Midbrain (tissue), 1 donor: ENCODE results near the gene CD3D.
"Not testable (repeated sequence)": the region's sequence is repeated elsewhere in the genome, so short reads cannot be mapped to it uniquely, and the experiment has no call there.

Experiments used
- DNase-seq: peaks from one replicate; lab custom pipeline; 2025; lab: John Stamatoyannopoulos, UW

The CD3D gene

DNA sequence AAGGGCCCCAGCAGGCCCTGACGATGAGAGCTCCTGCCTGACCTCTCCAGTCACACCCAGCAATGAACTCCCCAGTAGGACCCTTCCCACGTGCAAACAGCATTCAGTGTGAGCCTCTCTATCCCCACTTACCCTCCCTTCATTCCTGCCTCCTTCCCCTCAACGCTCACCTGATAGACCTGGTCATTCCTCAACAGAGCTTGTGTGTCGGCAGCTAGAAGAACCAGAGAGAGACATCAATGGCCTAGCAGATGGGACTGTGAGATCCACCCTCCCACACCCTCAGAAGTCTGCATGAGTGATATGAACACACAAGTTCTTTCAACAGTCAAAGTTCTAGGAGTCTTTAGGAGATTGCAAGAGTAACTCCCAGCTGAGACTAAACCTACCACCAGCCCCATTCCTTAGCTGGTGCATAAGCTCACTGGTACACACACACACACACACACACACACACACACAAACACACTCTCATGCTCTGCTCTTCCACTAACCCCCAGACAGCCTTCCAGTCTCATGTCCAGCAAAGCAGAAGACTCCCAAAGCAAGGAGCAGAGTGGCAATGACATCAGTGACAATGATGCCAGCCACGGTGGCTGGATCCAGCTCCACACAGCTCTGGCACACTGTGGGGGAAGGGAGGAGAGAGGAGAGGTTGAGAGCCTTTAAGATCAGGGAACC, 3.1 kb downstream of the CD3D start:
- DNase-seq = no peak

DNA sequence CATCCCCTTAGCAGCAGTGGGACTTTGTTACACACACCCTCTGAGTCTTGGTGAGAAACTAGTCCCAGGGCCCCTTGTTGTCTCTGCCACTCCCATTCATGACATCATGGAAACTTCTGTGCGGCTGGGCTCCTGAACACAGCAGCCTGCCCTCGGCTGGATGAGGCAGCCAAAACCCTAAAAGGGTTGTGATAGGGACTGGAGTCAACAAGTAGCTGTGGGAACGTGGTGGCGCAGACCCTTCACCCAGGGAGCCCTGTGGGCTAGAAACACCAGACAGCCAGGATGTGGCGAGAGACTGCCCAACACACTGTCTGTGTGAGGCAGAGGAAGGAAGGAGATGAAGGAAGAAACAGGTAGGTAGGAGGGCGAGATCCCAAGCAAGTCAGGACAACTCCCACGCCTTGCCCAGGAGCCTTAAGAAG, 3.9 kb downstream of the CD3D start:
- no peak for DNase-seq

DNA sequence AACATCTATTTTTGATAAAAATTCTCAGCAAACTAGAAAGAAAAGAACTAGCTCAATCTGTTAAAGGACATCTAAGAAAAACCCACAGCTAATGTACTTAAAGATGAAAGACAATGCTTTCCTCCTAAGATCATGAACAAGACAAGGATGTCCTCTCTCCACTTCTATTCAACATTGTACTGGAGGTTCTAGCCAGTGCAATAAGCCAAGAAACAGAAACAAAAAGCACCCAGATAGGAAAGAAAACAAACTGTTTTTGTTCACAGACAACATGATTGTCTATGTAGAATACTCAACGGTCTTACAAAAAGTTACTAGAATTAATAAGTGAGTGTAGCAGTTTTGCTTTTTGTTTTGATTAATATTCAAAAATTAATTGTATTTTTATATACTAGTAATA, 7.8 kb downstream of the CD3D start:
- no peak for DNase-seq

DNA sequence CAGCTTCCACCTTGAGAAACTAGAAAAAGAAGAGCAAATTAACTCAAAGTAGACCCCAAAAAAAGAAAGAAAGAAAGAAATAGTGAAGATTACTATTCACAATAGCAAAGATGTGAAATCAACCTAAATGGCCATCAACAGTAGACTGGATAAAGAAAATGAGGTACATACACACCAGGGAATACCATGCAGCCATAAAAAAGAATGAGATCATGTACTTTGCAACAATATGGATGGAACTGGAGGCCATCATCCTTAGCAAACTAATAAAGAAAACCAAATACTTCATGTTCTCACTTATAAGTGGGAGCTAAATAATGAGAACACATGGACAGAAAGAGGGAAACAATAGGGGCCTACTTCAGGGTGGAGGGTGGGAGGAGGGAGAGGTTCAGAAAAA, 13.8 kb downstream of the CD3D start:
- no peak for DNase-seq

DNA sequence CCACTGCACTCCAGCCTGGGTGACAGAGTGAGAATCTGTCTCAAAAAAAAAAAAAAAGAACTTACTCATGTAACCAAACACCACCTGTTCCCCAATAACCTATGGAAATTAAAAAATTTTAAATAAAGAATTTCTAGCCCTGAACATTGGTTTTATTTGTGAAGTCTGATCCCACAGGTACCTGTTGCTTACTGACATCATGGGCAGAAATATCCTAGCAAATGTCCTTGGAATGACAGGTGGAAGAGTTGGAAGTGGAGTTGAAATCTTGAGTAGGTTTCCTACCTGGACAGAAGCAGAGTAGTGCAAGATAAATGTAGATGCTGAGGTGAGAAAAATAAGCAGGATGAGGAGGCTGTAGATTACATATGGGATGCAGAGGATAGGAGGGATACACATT, 17.2 kb downstream of the CD3D start:
- DNase-seq = no peak

DNA sequence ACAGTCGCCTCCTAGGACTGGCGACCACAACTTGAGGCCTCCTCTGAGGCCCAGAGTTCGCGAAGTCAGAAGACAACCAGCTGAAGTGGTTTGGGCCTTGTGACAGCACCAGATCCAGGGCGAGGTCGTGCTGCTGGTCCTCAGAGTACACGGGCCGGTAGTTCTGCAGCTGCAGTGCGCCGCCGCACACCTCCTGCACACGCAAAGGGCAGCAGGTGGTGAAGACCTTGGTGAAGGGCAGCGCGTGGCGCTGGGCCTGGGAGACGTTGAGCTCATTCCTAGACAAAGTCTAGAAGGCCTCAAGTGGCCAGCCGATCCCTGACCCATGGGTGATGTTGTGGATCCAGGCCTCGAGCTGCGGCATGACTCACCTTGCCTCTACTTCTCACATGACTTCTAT, 19.8 kb downstream of the CD3D start:
- DNase-seq = no peak

DNA sequence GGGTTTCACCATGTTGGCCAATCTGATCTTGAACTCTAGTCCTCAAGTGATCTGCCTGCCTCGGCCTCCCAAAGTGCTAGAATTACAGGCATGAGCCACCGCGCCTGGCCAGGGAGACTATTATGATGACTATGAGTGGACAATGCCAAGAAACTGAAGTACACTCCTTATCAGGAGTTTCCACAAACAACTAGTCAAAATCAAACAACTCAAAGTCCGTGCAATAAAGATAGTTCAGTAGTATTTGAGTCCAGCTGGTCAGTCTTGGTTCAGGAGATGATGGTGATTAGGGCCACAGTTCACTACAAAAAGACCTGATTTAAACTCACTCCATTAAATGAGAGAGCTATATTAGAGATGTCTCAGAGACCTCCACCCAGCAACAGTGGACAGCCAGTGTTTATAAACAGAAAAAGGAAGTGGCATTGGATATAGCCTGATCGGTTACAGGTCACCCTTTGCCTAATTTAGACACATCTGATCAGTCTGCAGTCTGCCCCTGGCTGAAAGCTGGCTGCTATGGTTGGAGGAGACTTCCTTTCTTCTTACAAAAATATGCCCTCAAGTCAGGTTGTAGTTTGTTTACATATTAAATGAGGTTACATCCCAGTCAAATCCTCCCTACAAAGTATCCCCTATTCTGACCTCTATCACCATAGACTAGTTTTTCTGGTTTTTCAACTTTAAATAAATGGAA, 21.0 kb downstream of the CD3D start:
- DNase-seq = no peak

DNA sequence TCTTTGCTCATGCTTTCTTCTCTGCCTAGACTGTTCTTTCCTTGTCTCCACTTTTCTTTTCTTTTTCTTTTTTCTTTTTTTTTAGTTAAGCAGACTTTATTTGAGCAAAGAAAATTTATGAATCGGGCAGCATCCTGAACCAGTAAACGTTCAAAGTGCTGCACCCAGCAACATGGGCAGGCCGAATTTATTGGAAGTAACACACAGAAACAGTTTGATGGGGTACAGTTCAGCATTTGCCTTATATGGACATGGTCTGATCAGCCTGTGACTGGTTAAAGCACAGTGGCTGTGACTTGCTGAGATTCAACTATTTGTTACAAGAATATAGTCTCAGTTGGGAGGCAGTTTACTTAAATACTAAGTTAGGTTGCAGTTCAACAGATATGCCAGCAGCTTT, 22.0 kb downstream of the CD3D start:
- DNase-seq = no peak

DNA sequence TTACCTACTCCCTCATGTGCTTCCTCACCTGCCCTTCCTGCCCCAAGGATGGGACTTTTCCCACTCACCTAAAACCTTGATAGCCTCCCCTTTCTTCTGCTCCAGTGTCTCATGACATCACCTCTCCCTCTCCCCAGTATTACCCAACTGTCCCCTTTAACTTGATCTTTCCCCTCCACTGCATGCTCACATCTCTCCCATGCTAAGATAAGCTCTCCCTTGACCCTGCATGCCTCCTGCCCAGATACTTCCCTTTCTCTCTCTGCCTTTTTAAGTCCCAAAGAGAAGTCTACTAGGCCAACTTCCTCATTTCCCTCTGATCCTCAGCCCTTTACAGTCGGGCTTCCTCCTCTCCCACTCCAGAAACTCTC, 23.2 kb downstream of the CD3D start:
- DNase-seq = no peak

DNA sequence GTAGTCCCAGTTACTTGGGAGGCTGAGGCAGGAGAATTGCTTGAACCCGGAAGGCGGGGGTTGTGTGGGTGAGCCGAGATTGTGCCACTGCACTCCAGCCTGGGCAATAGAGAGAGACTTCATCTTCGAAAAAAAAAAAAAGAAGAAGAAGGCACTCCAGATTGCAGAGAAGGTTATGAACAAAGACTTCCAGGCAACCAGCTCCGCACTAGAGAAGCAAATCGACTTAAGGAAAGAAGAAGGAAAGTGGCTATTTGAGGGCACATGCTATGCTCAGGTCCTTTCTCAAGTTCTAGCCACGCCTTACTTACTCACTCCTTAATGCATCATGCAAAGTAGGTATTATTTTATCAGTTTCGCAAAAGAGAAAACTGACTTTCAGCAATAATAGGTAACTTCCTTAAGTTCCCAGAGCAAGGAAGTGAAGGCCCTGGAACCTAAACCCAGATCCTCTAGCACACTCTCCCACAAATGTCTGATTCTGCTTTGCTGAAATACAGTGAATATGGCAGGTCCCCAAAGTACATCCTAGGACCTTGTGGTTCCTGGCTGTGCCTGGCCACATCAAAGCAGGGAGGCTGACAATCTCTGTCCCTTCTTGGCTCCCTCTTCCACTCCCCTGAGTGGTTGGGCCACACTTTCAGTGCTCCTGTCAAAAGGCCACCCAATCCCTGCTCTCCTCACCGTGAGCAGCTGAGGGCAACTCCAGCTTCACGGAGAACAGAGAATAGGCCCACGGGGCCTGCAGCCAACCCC, 23.7 kb downstream of the CD3D start:
- DNase-seq = no peak

DNA sequence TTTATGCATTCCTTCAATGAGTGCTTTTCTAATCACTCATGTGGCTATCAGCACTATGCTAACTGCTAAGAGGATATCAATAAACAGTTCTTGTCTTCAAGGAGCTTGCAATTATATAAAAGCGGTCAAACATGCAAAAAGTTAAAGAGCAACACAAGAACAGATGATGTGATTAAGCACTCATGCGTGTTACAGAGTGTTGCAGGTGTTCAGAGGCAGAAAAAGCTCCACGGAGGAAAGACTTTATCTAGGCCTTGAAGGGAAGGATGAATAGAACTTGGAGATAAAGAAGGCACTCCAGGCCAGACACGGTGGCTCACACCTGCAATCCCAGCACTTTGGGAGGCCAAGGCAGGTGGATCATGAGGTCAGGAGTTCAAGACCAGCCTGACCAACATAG, 24.4 kb downstream of the CD3D start:
- no peak for DNase-seq

DNA sequence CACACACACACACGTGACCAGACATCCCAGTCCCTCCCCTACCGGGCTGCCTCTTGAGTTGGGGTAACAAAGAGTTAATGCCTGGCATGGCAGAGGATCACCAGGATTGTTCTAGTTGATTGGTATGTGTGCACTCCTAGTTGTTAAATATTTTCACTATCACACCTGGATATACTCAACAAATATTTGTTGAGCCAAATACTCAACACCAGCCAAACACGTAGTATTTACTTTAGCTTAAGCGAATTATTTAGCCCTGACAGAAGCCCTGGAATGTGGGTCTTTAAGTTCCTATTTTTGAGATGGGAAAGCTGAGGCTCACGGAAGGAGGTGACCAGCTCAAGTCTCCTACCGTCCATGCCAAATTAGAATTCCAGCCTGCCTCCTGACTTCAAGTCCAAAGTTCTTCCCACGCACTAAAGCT, 27.5 kb downstream of the CD3D start:
- no peak for DNase-seq

DNA sequence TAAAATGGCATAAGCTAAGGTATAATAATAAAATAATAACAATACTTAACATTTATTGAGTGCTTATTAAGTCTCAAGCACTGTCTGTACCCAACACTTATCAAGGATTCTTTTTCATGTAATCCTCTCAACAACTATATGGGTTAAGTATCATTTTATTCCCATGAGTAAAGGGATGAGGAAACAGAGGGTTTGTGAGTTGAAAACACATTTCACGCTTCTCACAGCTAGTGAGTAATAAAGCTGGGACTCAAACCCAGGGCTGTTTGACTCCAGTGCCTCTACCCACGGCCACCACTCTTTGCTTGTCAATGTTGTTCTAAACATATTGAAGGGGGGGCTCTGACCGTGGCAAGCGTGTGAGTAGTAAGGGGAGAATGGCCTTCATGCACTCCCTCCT, 29.3 kb downstream of the CD3D start:
- no peak for DNase-seq

DNA sequence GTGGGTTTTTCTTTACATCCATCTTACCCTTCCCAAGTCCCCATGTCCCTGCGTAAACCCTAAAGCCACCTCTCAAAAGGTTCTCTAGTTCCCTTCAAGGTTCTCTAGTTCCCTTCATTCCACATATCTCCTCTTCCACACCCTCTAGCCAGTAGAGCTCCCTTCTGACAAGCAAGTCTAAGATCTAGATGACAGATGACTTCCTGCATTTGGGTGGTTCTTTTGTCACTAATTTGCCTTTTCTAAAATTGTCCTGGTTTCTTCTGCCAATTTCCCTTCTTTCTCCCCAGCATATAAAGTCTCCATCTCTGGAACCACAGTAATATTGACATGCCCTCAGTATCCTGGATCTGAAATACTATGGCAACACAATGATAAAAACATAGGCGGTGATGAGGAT, 30.2 kb downstream of the CD3D start:
- no peak for DNase-seq

DNA sequence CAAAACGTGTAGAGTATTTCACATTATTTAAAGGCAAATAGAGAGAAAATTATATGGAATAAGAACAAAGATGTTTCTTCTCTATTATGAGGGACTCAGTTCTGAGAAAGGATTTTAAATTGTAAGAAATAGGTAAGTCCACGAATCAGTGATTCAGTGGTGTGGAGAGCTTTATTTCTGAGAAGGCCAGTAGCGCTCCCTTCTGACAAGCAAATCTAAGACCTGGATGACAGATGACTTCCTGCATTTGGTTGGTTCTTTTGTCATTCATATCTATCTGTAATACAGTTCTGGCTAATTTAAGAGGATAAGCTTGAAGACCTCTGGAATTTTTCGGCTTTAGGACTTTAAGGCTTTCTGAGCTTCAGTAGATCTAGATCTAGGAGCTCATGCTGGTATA, 31.0 kb downstream of the CD3D start:
- DNase-seq = no peak

DNA sequence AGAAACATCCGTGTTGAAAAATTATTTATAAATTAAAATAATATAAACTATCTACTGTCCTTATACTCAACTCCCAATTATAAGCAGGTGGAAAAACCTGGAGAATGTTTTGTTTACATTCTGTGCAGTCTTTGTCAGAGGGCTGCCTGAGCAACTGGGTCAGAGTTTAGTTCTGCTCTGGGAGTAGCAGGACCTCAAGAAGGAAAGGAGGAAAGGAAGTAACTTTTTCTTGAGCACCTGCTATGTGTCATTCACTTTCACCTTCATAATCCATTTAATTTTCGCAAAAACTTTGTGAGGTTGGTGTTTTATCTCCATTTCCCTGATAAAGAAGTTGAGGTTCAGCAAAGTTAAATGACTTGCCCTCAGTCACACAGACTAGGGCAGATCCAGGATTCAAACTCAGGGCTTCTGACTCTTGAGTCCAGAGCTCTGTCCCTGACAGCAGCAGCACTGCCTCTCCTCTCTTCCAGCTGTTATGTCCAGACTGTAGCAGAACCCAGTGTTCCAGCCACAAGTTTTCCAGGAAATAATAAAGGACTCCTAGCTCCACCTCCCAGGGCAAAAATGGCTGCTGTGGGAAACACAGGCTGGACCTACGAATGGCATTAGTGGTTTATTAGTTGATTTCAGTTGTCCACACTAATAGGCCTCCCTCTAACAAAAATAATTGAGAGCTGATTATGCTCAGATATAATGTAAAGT, 31.6 kb downstream of the CD3D start:
- no peak for DNase-seq

DNA sequence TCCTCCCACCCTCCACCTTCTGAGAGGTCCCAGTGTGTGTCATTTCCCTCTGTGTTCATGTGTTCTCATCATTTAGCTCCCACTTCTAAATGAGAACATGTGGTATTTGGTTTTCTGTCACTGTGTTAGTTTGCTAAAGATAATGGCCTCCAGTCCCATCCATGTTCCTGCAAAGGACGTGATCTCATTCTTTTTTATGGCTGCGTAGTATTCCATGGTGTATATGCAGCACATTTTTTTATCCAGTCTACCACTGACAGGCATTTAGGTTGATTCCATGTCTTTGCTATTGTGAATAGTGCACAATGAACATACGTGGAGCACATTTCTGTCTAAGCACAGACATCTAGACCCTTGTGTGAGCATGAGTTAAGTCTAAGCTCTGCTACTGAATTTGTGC, 32.2 kb downstream of the CD3D start:
- no peak for DNase-seq

DNA sequence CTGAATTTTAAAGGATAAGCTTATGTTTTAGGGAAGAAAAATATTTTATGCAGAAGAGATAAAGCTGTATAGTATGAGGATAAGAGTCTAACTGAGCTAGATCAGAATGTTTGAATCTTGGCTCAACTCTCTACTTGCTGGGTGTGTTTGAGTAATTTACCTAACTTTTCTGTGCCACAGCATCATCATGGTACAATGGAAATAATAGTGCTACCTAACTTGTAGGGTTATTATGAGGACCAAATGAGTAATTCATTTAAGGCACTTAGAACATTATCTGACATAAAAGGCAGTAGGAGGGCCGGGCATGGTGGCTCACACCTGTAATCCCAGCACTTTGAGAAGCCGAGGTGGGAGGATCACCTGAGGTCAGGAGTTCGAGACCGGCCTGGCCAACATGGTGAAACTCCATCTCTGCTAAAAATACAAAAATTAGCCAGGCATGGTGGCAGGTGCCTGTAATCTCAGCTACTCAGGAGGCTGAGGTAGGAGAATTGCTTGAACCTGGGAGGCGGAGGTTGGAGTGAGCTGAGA, 33.4 kb downstream of the CD3D start:
- not testable (repeated sequence) for DNase-seq

DNA sequence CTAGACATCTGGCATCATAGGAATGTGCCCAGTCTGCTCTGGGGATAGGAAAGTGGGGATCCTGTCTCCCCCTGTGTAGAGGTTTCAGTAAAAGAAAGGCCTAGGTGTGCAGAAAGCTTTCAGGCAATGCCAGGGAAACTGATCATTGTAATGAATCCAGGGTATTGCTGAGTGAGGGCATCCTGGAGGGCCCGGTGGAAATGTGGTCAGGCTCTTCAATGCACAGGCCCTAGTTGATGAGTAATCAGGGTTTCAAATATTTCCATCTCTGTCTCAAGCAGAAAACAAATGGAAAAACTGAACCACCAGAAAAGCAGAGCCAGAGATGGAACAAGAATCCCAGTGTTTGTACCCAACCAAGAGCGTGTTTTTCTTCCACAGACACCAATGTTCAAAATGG, 35.9 kb downstream of the CD3D start:
- no peak for DNase-seq

DNA sequence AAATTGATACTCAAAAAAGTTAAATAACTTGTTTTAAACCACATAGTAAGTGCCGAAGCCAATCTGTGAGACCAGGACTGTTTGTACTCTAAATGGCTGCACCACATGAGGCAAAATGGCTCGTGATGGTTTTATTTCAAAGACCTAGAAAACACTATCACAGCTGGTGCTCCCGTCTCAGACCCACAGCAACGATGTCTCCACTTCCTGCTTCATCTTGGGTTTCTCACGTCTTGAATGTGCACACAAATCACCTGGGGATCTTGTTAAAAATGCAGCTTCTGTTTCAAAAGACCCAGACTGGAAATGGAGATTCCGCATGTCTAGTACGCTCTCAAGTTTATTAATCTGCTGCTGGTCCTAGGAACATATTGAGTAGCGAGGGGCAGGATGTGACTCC, 36.8 kb downstream of the CD3D start:
- no peak for DNase-seq

DNA sequence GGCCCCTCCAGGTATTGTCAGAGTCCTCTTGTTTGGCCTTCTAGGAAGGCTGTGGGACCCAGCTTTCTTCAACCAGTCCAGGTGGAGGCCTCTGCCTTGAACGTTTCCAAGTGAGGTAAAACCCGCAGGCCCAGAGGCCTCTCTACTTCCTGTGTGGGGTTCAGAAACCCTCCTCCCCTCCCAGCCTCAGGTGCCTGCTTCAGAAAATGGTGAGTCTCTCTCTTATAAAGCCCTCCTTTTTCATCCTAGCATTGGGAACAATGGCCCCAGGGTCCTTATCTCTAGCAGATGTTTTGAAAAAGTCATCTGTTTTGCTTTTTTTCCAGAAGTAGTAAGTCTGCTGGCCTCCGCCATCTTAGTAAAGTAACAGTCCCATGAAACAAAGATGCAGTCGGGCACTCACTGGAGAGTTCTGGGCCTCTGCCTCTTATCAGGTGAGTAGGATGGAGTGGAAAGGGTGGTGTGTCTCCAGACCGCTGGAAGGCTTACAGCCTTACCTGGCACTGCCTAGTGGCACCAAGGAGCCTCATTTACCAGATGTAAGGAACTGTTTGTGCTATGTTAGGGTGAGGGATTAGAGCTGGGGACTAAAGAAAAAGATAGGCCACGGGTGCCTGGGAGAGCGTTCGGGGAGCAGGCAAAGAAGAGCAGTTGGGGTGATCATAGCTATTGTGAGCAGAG, 37.8 kb downstream of the CD3D start, which contains the start of gene CD3E:
CD3E (plus strand) TSS at position 163 of the 681 bp plus-strand sequence; CDS start at position 386, 223 bp downstream.
- DNase-seq = no peak

DNA sequence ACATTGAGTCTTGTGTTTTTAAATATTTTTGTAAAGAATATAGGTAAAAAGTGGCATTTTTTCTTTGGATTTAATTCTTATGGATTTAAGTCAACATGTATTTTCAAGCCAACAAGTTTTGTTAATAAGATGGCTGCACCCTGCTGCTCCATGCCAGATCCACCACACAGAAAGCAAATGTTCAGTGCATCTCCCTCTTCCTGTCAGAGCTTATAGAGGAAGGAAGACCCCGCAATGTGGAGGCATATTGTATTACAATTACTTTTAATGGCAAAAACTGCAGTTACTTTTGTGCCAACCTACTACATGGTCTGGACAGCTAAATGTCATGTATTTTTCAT, 38.3 kb downstream of the CD3D start:
- no peak for DNase-seq
